Measurements from ENCODE around the gene LRRC28.

LRRC28 gene

DNA sequence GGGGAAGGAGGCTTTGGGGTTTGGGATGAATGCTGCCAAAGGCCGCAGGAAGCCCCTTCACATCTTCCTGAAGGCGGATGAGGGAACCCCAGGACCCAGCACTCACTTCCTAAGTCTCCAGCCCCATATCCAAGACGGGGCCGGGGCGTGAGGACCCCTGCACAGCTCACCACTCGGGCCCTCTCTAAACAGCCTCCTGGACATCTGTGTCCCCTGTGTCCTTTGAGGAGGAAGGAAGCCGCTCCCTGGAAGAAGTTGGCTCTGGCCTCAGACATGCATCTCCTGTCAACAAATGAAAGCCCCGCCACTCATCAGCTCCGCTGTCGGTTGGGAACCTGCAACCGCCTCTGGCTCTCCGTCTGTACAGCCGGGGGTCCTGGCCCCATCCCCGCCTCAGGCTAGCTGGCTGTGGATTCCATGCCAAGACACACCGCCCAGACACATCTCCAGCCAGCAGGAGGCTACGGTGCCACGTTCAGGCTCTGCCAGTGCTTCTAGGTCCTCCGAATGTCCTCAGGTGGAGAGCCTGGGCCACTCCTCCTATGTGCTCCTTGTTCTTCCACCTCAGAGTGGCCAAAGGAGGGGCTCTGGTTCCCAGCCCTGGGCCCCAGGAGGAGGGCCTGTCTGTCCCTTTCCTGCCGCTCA, 174.5 kb downstream of the LRRC28 start:
- peak; percentile 49 for DNase-seq (ENCODE audit: low read depth)
- H3K4me3 ChIP-seq (replicated peaks; ENCODE audit: low read depth, low read length), result no peak overlapping the region
- TF ChIP-seq, protein P1, sequence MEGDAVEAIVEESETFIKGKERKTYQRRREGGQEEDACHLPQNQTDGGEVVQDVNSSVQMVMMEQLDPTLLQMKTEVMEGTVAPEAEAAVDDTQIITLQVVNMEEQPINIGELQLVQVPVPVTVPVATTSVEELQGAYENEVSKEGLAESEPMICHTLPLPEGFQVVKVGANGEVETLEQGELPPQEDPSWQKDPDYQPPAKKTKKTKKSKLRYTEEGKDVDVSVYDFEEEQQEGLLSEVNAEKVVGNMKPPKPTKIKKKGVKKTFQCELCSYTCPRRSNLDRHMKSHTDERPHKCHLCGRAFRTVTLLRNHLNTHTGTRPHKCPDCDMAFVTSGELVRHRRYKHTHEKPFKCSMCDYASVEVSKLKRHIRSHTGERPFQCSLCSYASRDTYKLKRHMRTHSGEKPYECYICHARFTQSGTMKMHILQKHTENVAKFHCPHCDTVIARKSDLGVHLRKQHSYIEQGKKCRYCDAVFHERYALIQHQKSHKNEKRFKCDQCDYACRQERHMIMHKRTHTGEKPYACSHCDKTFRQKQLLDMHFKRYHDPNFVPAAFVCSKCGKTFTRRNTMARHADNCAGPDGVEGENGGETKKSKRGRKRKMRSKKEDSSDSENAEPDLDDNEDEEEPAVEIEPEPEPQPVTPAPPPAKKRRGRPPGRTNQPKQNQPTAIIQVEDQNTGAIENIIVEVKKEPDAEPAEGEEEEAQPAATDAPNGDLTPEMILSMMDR (IDR thresholded peaks at IDR 0.05; ENCODE audit: low read length, missing control alignments), result peak; percentile 37

DNA sequence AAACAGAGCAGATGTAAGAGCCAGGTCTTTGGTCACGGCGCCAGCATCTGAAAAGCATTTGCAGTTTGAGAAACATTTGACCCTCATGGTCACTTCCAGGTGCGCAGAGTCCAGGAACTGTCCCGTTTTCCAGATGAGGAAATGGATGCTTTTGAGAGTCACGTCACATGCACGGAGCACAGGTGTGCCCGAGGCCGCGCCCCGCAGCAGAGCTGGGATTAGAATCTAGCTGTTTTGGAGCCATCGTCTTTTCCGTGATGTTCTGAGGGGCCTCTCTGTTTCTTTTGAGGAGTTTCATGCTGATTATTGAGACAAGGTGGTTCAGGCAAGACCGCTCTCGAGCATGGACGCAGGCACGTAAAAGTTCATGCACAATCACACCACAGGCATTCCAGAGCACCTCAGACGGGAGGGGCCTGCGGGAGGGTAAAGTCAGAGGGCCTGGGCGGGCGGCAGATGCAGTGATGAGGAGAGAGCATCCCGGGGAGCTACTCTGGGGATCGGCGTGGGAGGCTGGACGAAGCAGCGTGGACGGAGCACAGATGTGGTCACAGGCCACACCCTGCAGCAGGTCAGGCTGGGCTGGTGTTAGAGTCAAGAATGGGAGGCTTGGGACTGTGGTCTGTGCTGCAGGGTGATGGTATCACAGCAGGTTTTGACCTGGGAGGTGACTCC, 175.3 kb downstream of the LRRC28 start:
- no peak overlapping the region for H3K4me3 ChIP-seq (replicated peaks; ENCODE audit: low read depth, low read length)
- TF ChIP-seq, protein P1 (IDR thresholded peaks at IDR 0.05; ENCODE audit: low read length, missing control alignments), result no peak
- no peak for DNase-seq (ENCODE audit: low read depth)

DNA sequence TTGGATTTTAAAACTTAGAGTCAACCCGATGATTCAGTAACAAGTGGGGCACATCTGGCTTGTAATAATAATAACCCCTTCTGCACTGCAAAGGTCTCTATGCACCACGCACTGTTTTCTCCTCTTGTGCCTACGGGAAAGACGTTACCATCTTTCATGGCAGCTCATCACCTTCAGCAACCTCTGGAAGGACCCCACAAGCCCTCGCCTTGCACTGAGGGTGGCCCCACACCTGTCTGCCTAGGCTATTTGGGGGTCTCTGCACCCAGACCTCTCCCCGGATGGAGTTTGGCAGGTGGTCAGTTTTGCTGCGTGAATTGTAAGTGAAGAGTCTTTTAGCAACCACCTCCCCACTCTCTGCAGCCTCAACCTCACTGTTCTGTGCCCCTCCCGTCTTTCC, 175.9 kb downstream of the LRRC28 start:
- DNase-seq (ENCODE audit: low read depth), result no peak
- H3K4me3 ChIP-seq (replicated peaks; ENCODE audit: low read depth, low read length), result no peak overlapping the region
- TF ChIP-seq, protein P1 (IDR thresholded peaks at IDR 0.05; ENCODE audit: low read length, missing control alignments), result no peak

DNA sequence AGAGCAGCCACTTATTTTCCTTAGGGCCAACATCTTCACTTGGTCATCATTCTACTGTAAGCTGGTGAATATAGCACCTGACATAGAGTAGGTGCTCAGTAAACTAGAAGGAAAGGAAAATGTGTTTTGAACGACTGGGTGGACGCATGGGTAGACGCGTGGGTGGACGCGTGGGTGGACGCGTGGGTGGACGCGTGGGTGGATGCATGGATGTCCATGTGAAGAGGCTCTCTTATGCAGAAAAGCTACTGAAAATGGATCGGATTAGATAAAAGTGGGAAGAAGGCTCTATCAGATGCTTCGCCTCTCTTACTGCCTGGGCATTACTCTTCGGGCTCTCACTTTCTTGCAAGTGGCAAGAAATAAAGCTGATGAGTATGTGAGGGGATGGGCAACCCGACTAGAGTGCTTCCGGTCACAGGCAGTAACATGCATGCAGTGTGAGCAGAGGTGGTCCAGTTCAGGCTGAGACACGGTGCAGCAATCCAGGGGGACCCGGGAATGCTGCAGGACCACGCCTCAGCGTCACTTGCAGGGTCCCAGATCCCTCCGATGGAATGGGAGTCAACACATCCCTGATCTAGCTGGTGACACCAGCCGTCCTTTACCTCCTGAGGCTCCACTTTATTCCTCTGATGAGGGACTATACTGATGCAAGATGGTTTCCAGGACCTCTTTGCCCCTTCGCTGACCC, 176.5 kb downstream of the LRRC28 start:
- TF ChIP-seq, protein P1 (IDR thresholded peaks at IDR 0.05; ENCODE audit: low read length, missing control alignments), result no peak
- H3K4me3 ChIP-seq (replicated peaks; ENCODE audit: low read depth, low read length), result no peak overlapping the region
- no peak for DNase-seq (ENCODE audit: low read depth)

DNA sequence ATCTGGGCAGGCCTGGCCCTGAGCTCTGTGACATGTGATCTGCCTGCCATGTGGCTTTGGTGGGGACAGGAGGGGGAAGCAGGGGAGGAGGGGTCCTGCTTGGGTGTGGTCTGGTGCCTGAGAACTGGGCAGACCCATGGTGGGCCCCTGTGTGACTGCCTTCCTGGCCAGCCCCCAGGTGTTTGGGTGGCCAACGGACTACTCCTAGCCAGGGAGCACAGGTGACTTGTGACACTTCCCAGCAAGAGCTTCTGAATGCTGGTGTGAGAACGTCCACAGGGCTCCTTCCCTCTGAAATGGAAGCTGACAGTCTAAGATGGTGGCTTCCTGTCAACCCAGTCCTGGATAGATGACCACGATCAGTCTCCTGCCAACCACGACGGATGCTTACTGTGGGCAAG, 178.4 kb downstream of the LRRC28 start:
- DNase-seq (ENCODE audit: low read depth), result no peak
- no peak overlapping the region for H3K4me3 ChIP-seq (replicated peaks; ENCODE audit: low read depth, low read length)
- TF ChIP-seq, protein P1 (IDR thresholded peaks at IDR 0.05; ENCODE audit: low read length, missing control alignments), result no peak

DNA sequence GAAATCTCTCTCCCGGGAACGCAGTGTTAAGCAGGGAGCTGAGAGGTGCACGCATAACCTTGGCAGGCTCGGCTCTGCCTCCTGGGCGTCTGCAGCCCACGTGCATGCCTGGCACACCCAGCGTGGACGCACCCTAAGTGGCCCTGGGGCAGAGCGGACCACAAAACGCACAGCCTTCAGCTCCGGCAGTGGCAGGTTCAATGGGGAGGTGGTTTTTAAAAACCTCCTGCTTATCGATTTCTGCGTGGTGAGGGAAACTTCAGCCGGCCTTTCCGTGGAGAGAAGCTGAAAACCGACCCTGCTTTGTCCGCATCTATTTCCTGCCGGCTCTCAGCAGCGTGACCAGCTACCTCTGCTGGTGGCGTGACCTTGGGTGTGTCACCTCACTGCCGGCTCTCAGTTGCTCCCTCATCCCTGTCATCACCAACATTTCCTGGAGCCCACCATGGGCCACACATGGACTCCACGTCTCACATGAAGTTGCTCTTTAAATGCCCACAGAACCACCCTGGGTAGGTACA, 179.7 kb downstream of the LRRC28 start:
- TF ChIP-seq, protein P1 (IDR thresholded peaks at IDR 0.05; ENCODE audit: low read length, missing control alignments), result no peak
- DNase-seq (ENCODE audit: low read depth), result no peak
- no peak overlapping the region for H3K4me3 ChIP-seq (replicated peaks; ENCODE audit: low read depth, low read length)
